K562 (cell line): ENCODE measurements around the gene TAMALIN. TPM values are rescaled to one million over a fixed set of nuclear protein-coding genes. Genes with fewer than 3 reads are reported as not detected.

Experiments used
- ATAC-seq: fragments of 200-7000 bp; cut with Tn5 transposase; 3 replicates; pipeline ENCODE4 v1.9.1; 2020; ENCODE audit warnings: moderate library complexity
- BruUV-seq: library from RNA; stranded (reverse); fragments of 400-500 nt; replicated peaks from 2 replicates; lab custom pipeline; 2021; lab: Mats Ljungman, UMichigan
- CTCF ChIA-PET: fragments of 300-600 bp; formaldehyde crosslinking; extraction: SDS; loops from one replicate; lab custom pipeline; 2021; ENCODE audit warnings: low intra/inter-chr PET ratio; lab: Yijun Ruan, JAX
- POLR2A ChIA-PET: fragments of 300-600, 350-650 bp; sonication (Branson Sonifier 250); formaldehyde crosslinking; extraction: SDS; loops from one replicate; lab custom pipeline; 2021; ENCODE audit warnings: antibody characterized with exemption, inconsistent platforms; lab: Yijun Ruan, JAX
- DNase-seq, 4 experiments: peaks; one replicate each; pipeline versions ENCODE4 v3.0.0 to v3.0.0-alpha.2; 2011 to 2018; ENCODE audit warnings: low spot score in 3 of 4, mixed read lengths in 3 of 4; ENCODE audit errors: extremely low read depth in 1 of 4
- FAIRE-seq: peaks from 2 replicates; lab custom pipeline; 2011; peaks lifted over from hg19 to GRCh38; lab: Jason Lieb, UNC
- H2AFZ ChIP-seq: 2 replicates; pipeline ENCODE4 v1.6.0; 2011; ENCODE audit warnings: low read depth, low read length, control low read depth, inconsistent platforms
- H3K27ac ChIP-seq: fragments of 200-600 bp; 3 replicates; pipeline ENCODE4 v1.8.0; 2011; ENCODE audit warnings: low read depth, mild to moderate bottlenecking, control low read depth, inconsistent platforms, low read length, moderate library complexity, mixed read lengths; ENCODE audit errors: extremely low read depth
- H3K27me3 ChIP-seq, 2 experiments: fragments of 300-600 bp in 1 of 2; 2 replicates in 1 of 2; 3 replicates in 1 of 2; pipeline versions ENCODE4 v1.6.0 to v1.8.0; 2011; ENCODE audit warnings: inconsistent platforms in 2 of 2, low read length in 2 of 2, mild to moderate bottlenecking in 1 of 2, mixed read lengths in 1 of 2, moderate library complexity in 1 of 2; ENCODE audit not compliant: control insufficient read depth in 2 of 2, insufficient read depth in 2 of 2
- H3K36me3 ChIP-seq: fragments of 300-600 bp; 3 replicates; pipeline ENCODE4 v1.8.0; 2011; ENCODE audit warnings: mild to moderate bottlenecking, low read length, inconsistent platforms; ENCODE audit not compliant: control insufficient read depth, insufficient read depth
- H3K4me1 ChIP-seq, 2 experiments: fragments of 200-600 bp in 1 of 2; replicated peaks in 1 of 2; 2 replicates in 1 of 2; 3 replicates in 1 of 2; pipeline versions ENCODE4 v1.5.1 to v1.8.0; 2011; ENCODE audit warnings: inconsistent platforms in 2 of 2, low read length in 2 of 2, mild to moderate bottlenecking in 1 of 2, mixed read lengths in 1 of 2, moderate library complexity in 1 of 2; ENCODE audit not compliant: control insufficient read depth in 2 of 2, insufficient read depth in 2 of 2
- H3K4me2 ChIP-seq: 2 replicates; pipeline ENCODE4 v1.6.1; 2011; ENCODE audit warnings: low read length, control low read depth, inconsistent platforms, mixed read lengths; ENCODE audit not compliant: insufficient read depth
- H3K4me3 ChIP-seq: fragments of 200-600 bp; sonication (generic), shearing (Covaris generic); 2 replicates; pipeline ENCODE4 v1.5.1; 2016; ENCODE audit warnings: control low read depth, inconsistent platforms
- H3K79me2 ChIP-seq: fragments of 200-600 bp; 3 replicates; pipeline ENCODE4 v1.8.0; 2011; ENCODE audit warnings: low read length, inconsistent platforms; ENCODE audit not compliant: control insufficient read depth, insufficient read depth
- H3K9ac ChIP-seq, 2 experiments: 2 replicates each; pipeline versions ENCODE4 v1.6.0 to v1.6.1; 2011; ENCODE audit warnings: low read depth in 2 of 2, low read length in 2 of 2, control low read depth in 1 of 2, inconsistent platforms in 1 of 2, mild to moderate bottlenecking in 1 of 2, mixed read lengths in 1 of 2; ENCODE audit not compliant: insufficient read depth in 1 of 2
- H3K9me1 ChIP-seq: one replicate; pipeline ENCODE4 v1.6.0; 2011; ENCODE audit warnings: inconsistent platforms, mild to moderate bottlenecking, low read length, moderate library complexity; ENCODE audit not compliant: control insufficient read depth, insufficient read depth
- H3K9me3 ChIP-seq: replicated peaks from 2 replicates; pipeline ENCODE4 v1.5.1; 2011; ENCODE audit warnings: low read depth, low read length, inconsistent platforms; ENCODE audit not compliant: control insufficient read depth, insufficient read depth
- H4K20me1 ChIP-seq: replicated peaks from 2 replicates; pipeline ENCODE4 v1.6.1; 2011; ENCODE audit warnings: low read length, inconsistent platforms, mixed read lengths; ENCODE audit not compliant: control insufficient read depth, insufficient read depth
- HNRNPUL1 ChIP-seq: fragments of 200-400 bp; formaldehyde crosslinking; IDR thresholded peaks from 2 replicates; pipeline ENCODE4 v1.6.1; 2017; ENCODE audit warnings: low read length
- PHB ChIP-seq: fragments of 250-450 bp; sonication (Bioruptor Pico); IDR thresholded peaks from 2 replicates; pipeline ENCODE4 v1.5.0; 2021
- RBM17 ChIP-seq: fragments of 200-400 bp; formaldehyde crosslinking; IDR thresholded peaks from 2 replicates; pipeline ENCODE4 v1.6.1; 2017; ENCODE audit warnings: low read depth, mild to moderate bottlenecking, low read length, borderline replicate concordance
- SUPT5H ChIP-seq: fragments of 450-650 bp; IDR thresholded peaks from 2 replicates; pipeline ENCODE4 v1.6.1; 2016
- ZBTB8A ChIP-seq: fragments of 450-650 bp; IDR thresholded peaks from 2 replicates; pipeline ENCODE4 v1.6.1; 2018; ENCODE audit warnings: mild to moderate bottlenecking, moderate library complexity; ENCODE audit not compliant: partially characterized antibody
- ZSCAN29 ChIP-seq: fragments of 450-650 bp; IDR thresholded peaks from 2 replicates; pipeline ENCODE4 v1.6.1; 2017
- ZZZ3 ChIP-seq: fragments of 450-650 bp; IDR thresholded peaks from 2 replicates; pipeline ENCODE4 v1.6.1; 2016; ENCODE audit warnings: antibody characterized with exemption, mild to moderate bottlenecking, moderate library complexity
- WGBS: fragments of 100-300 bp; shearing (Covaris generic); methylation state at CpG from one replicate; pipeline ENCODE4 v1.1.6; 2016; ENCODE audit warnings: low coverage, mixed read lengths; ENCODE audit not compliant: insufficient coverage; ENCODE audit errors: missing lambda C conversion rate; 5-methylcytosine and 5-hydroxymethylcytosine counted together
- in situ Hi-C: fragments of 300-500 bp; cut with MboI; formaldehyde crosslinking; loops from 4 replicates; pipeline ENCODE4 v1.15.0; 2018; ENCODE audit warnings: inconsistent platforms, mixed read lengths
- intact Hi-C: fragments of 100-400 bp; cut with micrococcal nuclease; formaldehyde crosslinking; loops from 2 replicates; pipeline ENCODE4 v1.14.2; 2022
- polyA plus RNA-seq, 8 experiments: library from polyadenylated mRNA; depleted of rRNA in 4 of 8; stranded (reverse) in 5 of 8; unstranded in 3 of 8; fragments of >200 nt; fragmentation: Nextera tagmentation in 2 of 8; fragmentation: Illumina TruSeq in 1 of 8; extraction: Ambion mirVana in 2 of 8; extraction: Trizol in 1 of 8; gene quantifications; 2 replicates each; pipeline versions ENCODE4 v1.2.1 to v1.2.3, GENCODE V29; 2011 to 2014; ENCODE audit warnings: inconsistent platforms in 1 of 8, missing spikeins in 1 of 8
- total RNA-seq, 7 experiments: library from RNA; depleted of rRNA in 6 of 7; stranded (reverse); fragments of >200 nt in 6 of 7; fragmentation: Illumina TruSeq in 2 of 7; extraction: Trizol in 2 of 7; gene quantifications; 2 replicates each; pipeline versions ENCODE4 v1.2.1 to v1.2.3, GENCODE V29; 2011 to 2021; ENCODE audit warnings: low replicate concordance in 1 of 7
- TF ChIP-seq, protein P1 (sequence below): sonication (generic); formaldehyde crosslinking; IDR thresholded peaks from 2 replicates; pipeline ENCODE4 v1.9.0; 2022; ENCODE audit warnings: mild to moderate bottlenecking, missing genetic modification reagents
- TF ChIP-seq, protein P2 (sequence below): sonication (generic); formaldehyde crosslinking; IDR thresholded peaks from 2 replicates; pipeline ENCODE4 v1.8.0; 2023; ENCODE audit warnings: mild to moderate bottlenecking, missing genetic modification reagents
- TF ChIP-seq, protein P3 (sequence below), 2 experiments: fragments of 450-650 bp; IDR thresholded peaks; 2 replicates each; pipeline ENCODE4 v1.6.1; 2018; ENCODE audit warnings: mild to moderate bottlenecking in 2 of 2, low read depth in 1 of 2; ENCODE audit not compliant: partially characterized antibody in 2 of 2

The TAMALIN gene
- total and polyA plus RNA-seq, 9 of the 15 experiments (the other 6 are each of a cell fraction or from before 2014, with no cell fraction given), result 0.74 to 2.2 (median 1.5) TPM; not detected in 2

DNA sequence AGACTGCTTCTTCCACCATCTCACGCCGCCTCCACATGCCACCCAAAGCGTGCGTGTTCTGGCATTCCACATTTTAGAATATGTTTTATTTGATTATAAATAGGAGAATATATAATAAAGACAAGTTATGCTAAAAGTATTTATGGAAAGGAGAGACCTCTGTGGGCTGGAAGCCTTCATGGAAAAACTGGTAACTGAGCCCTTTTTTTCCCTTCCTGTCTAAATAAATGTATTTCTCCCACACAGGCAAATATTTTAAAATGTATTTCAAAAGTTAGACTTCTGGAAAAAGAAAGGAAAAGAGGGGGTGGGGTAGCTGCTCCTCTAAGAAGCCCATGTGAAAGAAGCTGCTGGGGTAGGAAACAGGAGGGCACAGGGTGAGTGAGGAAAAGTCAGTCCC is 28.4 kb downstream of the TAMALIN start:
- FAIRE-seq (no peak), ATAC-seq (no peak), DNase-seq (no peak)
- Histone ChIP-seq H4K20me1 (no peaks in the 10 kb centered on the region), H3K4me3 (no peak overlapping the region), H3K9me3 (no peaks in the 10 kb centered on the region), H3K4me2 (no peak overlapping the region), H3K79me2 (no peaks in the 10 kb centered on the region), H3K9ac (peak overlapping the region in 1 of 2 experiments; percentile 47; a peak in 1 of 4 replicates), H3K36me3 (no peaks in the 10 kb centered on the region), H3K27ac (no peak overlapping the region), H3K27me3 (peaks cover 0 to 6% of the 10 kb centered on the region in 2 experiments; a peak in 1 of 5 replicates), H2AFZ (no peak overlapping the region), H3K4me1 (peaks cover 17 to 23% of the 10 kb centered on the region in 2 experiments; a peak in 4 of 5 replicates), H3K9me1 (no peaks in the 10 kb centered on the region)
- no TSS peak for BruUV-seq
- POLR2A ChIA-PET, result no interaction called here
- TF ChIP-seq, protein P1, sequence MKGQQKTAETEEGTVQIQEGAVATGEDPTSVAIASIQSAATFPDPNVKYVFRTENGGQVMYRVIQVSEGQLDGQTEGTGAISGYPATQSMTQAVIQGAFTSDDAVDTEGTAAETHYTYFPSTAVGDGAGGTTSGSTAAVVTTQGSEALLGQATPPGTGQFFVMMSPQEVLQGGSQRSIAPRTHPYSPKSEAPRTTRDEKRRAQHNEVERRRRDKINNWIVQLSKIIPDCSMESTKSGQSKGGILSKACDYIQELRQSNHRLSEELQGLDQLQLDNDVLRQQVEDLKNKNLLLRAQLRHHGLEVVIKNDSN (CRISPR knock-in tag), result no peak
- TF ChIP-seq, protein P2, sequence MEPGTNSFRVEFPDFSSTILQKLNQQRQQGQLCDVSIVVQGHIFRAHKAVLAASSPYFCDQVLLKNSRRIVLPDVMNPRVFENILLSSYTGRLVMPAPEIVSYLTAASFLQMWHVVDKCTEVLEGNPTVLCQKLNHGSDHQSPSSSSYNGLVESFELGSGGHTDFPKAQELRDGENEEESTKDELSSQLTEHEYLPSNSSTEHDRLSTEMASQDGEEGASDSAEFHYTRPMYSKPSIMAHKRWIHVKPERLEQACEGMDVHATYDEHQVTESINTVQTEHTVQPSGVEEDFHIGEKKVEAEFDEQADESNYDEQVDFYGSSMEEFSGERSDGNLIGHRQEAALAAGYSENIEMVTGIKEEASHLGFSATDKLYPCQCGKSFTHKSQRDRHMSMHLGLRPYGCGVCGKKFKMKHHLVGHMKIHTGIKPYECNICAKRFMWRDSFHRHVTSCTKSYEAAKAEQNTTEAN (CRISPR knock-in tag), result no peak
- TF ChIP-seq HNRNPUL1, result no peak
- TF ChIP-seq ZZZ3, result no peak
- no peak for TF ChIP-seq RBM17
- TF ChIP-seq ZBTB8A, result no peak
- TF ChIP-seq PHB, result no peak
- no peak for TF ChIP-seq ZSCAN29
- TF ChIP-seq SUPT5H, result no peak
- TF ChIP-seq, protein P3, sequence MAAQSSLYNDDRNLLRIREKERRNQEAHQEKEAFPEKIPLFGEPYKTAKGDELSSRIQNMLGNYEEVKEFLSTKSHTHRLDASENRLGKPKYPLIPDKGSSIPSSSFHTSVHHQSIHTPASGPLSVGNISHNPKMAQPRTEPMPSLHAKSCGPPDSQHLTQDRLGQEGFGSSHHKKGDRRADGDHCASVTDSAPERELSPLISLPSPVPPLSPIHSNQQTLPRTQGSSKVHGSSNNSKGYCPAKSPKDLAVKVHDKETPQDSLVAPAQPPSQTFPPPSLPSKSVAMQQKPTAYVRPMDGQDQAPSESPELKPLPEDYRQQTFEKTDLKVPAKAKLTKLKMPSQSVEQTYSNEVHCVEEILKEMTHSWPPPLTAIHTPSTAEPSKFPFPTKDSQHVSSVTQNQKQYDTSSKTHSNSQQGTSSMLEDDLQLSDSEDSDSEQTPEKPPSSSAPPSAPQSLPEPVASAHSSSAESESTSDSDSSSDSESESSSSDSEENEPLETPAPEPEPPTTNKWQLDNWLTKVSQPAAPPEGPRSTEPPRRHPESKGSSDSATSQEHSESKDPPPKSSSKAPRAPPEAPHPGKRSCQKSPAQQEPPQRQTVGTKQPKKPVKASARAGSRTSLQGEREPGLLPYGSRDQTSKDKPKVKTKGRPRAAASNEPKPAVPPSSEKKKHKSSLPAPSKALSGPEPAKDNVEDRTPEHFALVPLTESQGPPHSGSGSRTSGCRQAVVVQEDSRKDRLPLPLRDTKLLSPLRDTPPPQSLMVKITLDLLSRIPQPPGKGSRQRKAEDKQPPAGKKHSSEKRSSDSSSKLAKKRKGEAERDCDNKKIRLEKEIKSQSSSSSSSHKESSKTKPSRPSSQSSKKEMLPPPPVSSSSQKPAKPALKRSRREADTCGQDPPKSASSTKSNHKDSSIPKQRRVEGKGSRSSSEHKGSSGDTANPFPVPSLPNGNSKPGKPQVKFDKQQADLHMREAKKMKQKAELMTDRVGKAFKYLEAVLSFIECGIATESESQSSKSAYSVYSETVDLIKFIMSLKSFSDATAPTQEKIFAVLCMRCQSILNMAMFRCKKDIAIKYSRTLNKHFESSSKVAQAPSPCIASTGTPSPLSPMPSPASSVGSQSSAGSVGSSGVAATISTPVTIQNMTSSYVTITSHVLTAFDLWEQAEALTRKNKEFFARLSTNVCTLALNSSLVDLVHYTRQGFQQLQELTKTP (IDR thresholded peaks at IDR 0.05; ENCODE audit: low read depth in 1 of 2, partially characterized antibody in 2 of 2), result no peak
- CTCF ChIA-PET, result no interaction called here
- intact Hi-C loops, result no loop called here
- WGBS, result 72% methylated on average over 4 of the region's 4 CpGs
- in situ Hi-C loops, result no loop called here
